HEK293T (cell line): ENCODE measurements around the gene AGPAT4.
"Not testable (repeated sequence)": the region's sequence is repeated elsewhere in the genome, so short reads cannot be mapped to it uniquely, and the experiment has no call there.

ENCODE experiments used
- BHLHE40 ChIP-seq: fragments of 450-650 bp; IDR thresholded peaks from 2 replicates; pipeline ENCODE4 v1.6.1; 2016; ENCODE audit warnings: mild to moderate bottlenecking, moderate library complexity, borderline replicate concordance
- CTBP1 ChIP-seq: fragments of 450-650 bp; IDR thresholded peaks from 2 replicates; pipeline ENCODE4 v1.6.1; 2016; ENCODE audit warnings: borderline replicate concordance
- FOXM1 ChIP-seq: fragments of 450-650 bp; IDR thresholded peaks from 2 replicates; pipeline ENCODE4 v1.6.1; 2017; ENCODE audit warnings: mild to moderate bottlenecking, borderline replicate concordance
- HDGF ChIP-seq: fragments of 450-650 bp; IDR thresholded peaks from 2 replicates; pipeline ENCODE4 v1.6.1; 2017; ENCODE audit warnings: antibody characterized with exemption, borderline replicate concordance
- SP1 ChIP-seq: fragments of 450-650 bp; IDR thresholded peaks from 2 replicates; pipeline ENCODE4 v1.6.1; 2017
- SUZ12 ChIP-seq: fragments of 450-650 bp; IDR thresholded peaks from 2 replicates; pipeline ENCODE4 v1.6.1; 2016; ENCODE audit warnings: mild to moderate bottlenecking
- TARDBP ChIP-seq: fragments of 450-650 bp; IDR thresholded peaks from 2 replicates; pipeline ENCODE4 v1.6.1; 2016
- ZNF384 ChIP-seq: fragments of 450-650 bp; IDR thresholded peaks from 2 replicates; pipeline ENCODE4 v1.6.1; 2016

GRCh38 chr6:161176428-161176827, 97.4 kb downstream of the AGPAT4 start:
- not testable (repeated sequence) for TF ChIP-seq SUZ12, ZNF384, CTBP1, TARDBP, FOXM1, HDGF, BHLHE40, SP1
